Progenitor cell of endocrine pancreas (in vitro differentiated cells): ENCODE results near the gene SLCO2A1. TPM values are rescaled to one million over a fixed set of nuclear protein-coding genes. Genes with fewer than 3 reads are reported as not detected.

Experiments used
- DNase-seq: peaks from one replicate; pipeline ENCODE4 v3.0.0; 2021; ENCODE audit warnings: low spot score; ENCODE audit not compliant: unreplicated experiment
- H3K27ac Mint-ChIP-seq: 2 replicates; pipeline ENCODE4 v1.8.0; 2021; ENCODE audit warnings: mild to moderate bottlenecking, moderate library complexity, mixed read lengths
- H3K27me3 Mint-ChIP-seq: 2 replicates; pipeline ENCODE4 v1.8.0; 2021; ENCODE audit warnings: mixed read lengths
- H3K36me3 Mint-ChIP-seq: 2 replicates; pipeline ENCODE4 v1.8.0; 2022; ENCODE audit warnings: mixed read lengths; ENCODE audit not compliant: insufficient read depth
- H3K4me1 Mint-ChIP-seq: 2 replicates; pipeline ENCODE4 v1.8.0; 2021; ENCODE audit warnings: low read depth, mixed read lengths
- H3K4me3 Mint-ChIP-seq: 2 replicates; pipeline ENCODE4 v1.8.0; 2021; ENCODE audit warnings: low read depth, mild to moderate bottlenecking, moderate library complexity, mixed read lengths
- H3K9me3 Mint-ChIP-seq: 2 replicates; pipeline ENCODE4 v1.8.0; 2021; ENCODE audit warnings: low read depth, mixed read lengths
- CTCF ChIP-seq: fragments of 200-600 bp; sonication (generic); IDR thresholded peaks from one replicate; pipeline ENCODE4 v1.5.0; 2021; ENCODE audit warnings: antibody characterized with exemption, mild to moderate bottlenecking; ENCODE audit not compliant: unreplicated experiment
- total RNA-seq: library from RNA; stranded (reverse); gene quantifications from 2 replicates; pipeline ENCODE4 v1.2.1, GENCODE V29; 2021

The SLCO2A1 gene
- total RNA-seq, 1 donor from 2014 or later: 27.9 TPM

- TF ChIP-seq CTCF: no peak
- Mint-ChIP-seq H3K36me3 (peaks cover 6% of the 10 kb centered on the region), H3K4me1 (peaks cover 3% of the 10 kb centered on the region), H3K4me3 (no peak overlapping the region), H3K9me3 (peaks cover 3% of the 10 kb centered on the region), H3K27me3 (no peaks in the 10 kb centered on the region), H3K27ac (no peak overlapping the region)
- no peak for DNase-seq
Observed at GRCh38 chr3:133965013-133965570, 64.6 kb downstream of the SLCO2A1 start.

- no peak for DNase-seq
- peaks cover 3% of the 10 kb centered on the region for H3K9me3 Mint-ChIP-seq
- H3K27me3 Mint-ChIP-seq: no peaks in the 10 kb centered on the region
- no peak overlapping the region for H3K4me3 Mint-ChIP-seq
- H3K4me1 Mint-ChIP-seq: peaks cover 3% of the 10 kb centered on the region
- H3K36me3 Mint-ChIP-seq: peaks cover 6% of the 10 kb centered on the region
- TF ChIP-seq CTCF: no peak
- no peak overlapping the region for H3K27ac Mint-ChIP-seq
Observed at GRCh38 chr3:133964547-133964946, 65.2 kb downstream of the SLCO2A1 start.

- H3K36me3 Mint-ChIP-seq: peaks cover 6% of the 10 kb centered on the region
- peaks cover 3% of the 10 kb centered on the region for H3K9me3 Mint-ChIP-seq
- H3K4me3 Mint-ChIP-seq: no peak overlapping the region
- H3K27me3 Mint-ChIP-seq: no peaks in the 10 kb centered on the region
- DNase-seq: no peak
- H3K4me1 Mint-ChIP-seq: peaks cover 3% of the 10 kb centered on the region
- no peak for TF ChIP-seq CTCF
- H3K27ac Mint-ChIP-seq: no peak overlapping the region
Observed at GRCh38 chr3:133963657-133964396, 65.9 kb downstream of the SLCO2A1 start.

GRCh38 chr3:133962849-133963248, 66.9 kb downstream of the SLCO2A1 start:
- TF ChIP-seq CTCF: no peak

GRCh38 chr3:133958071-133958805, 71.5 kb downstream of the SLCO2A1 start:
- DNase-seq: no peak
- Mint-ChIP-seq H3K4me1 (peaks cover 3% of the 10 kb centered on the region), H3K27me3 (no peaks in the 10 kb centered on the region), H3K4me3 (no peak overlapping the region), H3K9me3 (peaks cover 3% of the 10 kb centered on the region), H3K27ac (no peak overlapping the region), H3K36me3 (peaks cover 3% of the 10 kb centered on the region)
- TF ChIP-seq CTCF: no peak

More at GRCh38 chr3:133962849-133963248, 66.9 kb downstream of the SLCO2A1 start:
- no peaks in the 10 kb centered on the region for H3K27me3 Mint-ChIP-seq
- H3K9me3 Mint-ChIP-seq: peaks cover 3% of the 10 kb centered on the region
- H3K4me3 Mint-ChIP-seq: no peak overlapping the region
- H3K4me1 Mint-ChIP-seq: peaks cover 3% of the 10 kb centered on the region
- DNase-seq: no peak
- H3K36me3 Mint-ChIP-seq: peaks cover 6% of the 10 kb centered on the region
- H3K27ac Mint-ChIP-seq: peak overlapping the region; percentile 13
